ENCODE data around the gene POU2F1.

- TF ChIP-seq CTCF (IDR thresholded peaks at IDR 0.05; ENCODE audit: low read depth, low read length, missing input control) (no peak), MAX (IDR thresholded peaks at IDR 0.05) (no peak)
These were observed 112.4 kb downstream of the POU2F1 start for GRCh38 chr1:167333124-167333523.
